Pancreas (tissue), 10 donors: ENCODE measurements around the gene FIBCD1. TPM values are rescaled to one million over a fixed set of nuclear protein-coding genes. Genes with fewer than 3 reads are reported as not detected.

Experiments used
- ATAC-seq, 4 donors: fragments of 200-7000 bp; cut with Tn5 transposase; one replicate each; pipeline versions ENCODE4 v1.8.0 to v1.9.1; 2020; ENCODE audit warnings: mild to moderate bottlenecking in 4 of 4, moderate library complexity in 4 of 4
- DNase-seq, 6 donors: peaks; one replicate each; pipeline ENCODE4 v3.0.0-alpha.2; 2020
- FAIRE-seq: peaks from 2 replicates; lab custom pipeline; 2012; peaks lifted over from hg19 to GRCh38; lab: Jason Lieb, UNC
- H3K27ac ChIP-seq, 4 donors: fragments of 200-600 bp; sonication (generic); 1 replicate in 3 of 4; 2 replicates in 1 of 4; pipeline versions ENCODE4 v1.5.0 to v1.8.0; 2020
- H3K27me3 ChIP-seq, 4 donors: fragments of 200-600 bp; one replicate each; pipeline ENCODE4 v1.8.0; 2021
- H3K36me3 ChIP-seq, 3 donors: fragments of 200-600 bp; sonication (generic) in 1 of 3; one replicate each; pipeline versions ENCODE4 v1.5.0 to v1.8.0; 2020 to 2021
- H3K4me1 ChIP-seq, 3 donors: fragments of 200-600 bp; one replicate each; pipeline ENCODE4 v1.8.0; 2021
- H3K4me3 ChIP-seq, 4 donors: fragments of 200-600 bp; sonication (generic) in 2 of 4; one replicate each; pipeline versions ENCODE4 v1.5.0 to v1.8.0; 2020 to 2021
- H3K9me3 ChIP-seq, 4 donors: fragments of 200-600 bp; one replicate each; pipeline ENCODE4 v1.8.0; 2021
- WGBS, 2 donors: extraction: QIAGEN DNeasy Blood & Tissue Kit; methylation state at CpG; one replicate each; pipeline ENCODE4 v1.1.7; 2013; 5-methylcytosine and 5-hydroxymethylcytosine counted together
- intact Hi-C, 3 donors: fragments of 100-400 bp; cut with DNase I; formaldehyde crosslinking; loops; one replicate each; pipeline versions ENCODE4 v1.11.1 to v1.14.2; 2022
- polyA plus RNA-seq, 2 donors: library from polyadenylated mRNA; stranded (reverse); fragments of 200-250 nt; gene quantifications; one replicate each; pipeline ENCODE4 v1.2.3, GENCODE V29; 2013
- total RNA-seq, 6 donors: library from RNA; stranded (reverse); fragmentation: NEBNext Ultra II Directional in 4 of 6; extraction: Animal tissue kit (Norgen Biotek cat#: 25700) in 4 of 6; gene quantifications; one replicate each; pipeline versions ENCODE4 v1.2.1 to v1.2.4, GENCODE V29; 2021 to 2023
- TF ChIP-seq, protein P1 (sequence below), 4 donors: fragments of 200-600 bp; sonication (generic) in 3 of 4; IDR thresholded peaks; one replicate each; pipeline versions ENCODE4 v1.5.0 to v1.8.0; 2021; ENCODE audit warnings: antibody characterized with exemption in 4 of 4
- donor health status: healthy with polysubstance abuse.
- donor health status: DM: no; HTN: no; CAD: no; lungs with moderate emphysema.
- donor health status: DM: no; HTN: no; CAD: no.
- donor health status: control.
- donor health status: control.
- donor health status: Bipolar disorder and iron deficiency.
- donor health status: DM: yes; HTN: yes; CAD: no.
- donor health status: DM: no; HTN: no; CAD: no.
- donor health status: DM: no; HTN: no; CAD: no.
- donor health status: DM: yes; HTN: yes; CAD: no.

The FIBCD1 gene
- total and polyA plus RNA-seq, 8 donors: 0.47 TPM; not detected in 7

DNA sequence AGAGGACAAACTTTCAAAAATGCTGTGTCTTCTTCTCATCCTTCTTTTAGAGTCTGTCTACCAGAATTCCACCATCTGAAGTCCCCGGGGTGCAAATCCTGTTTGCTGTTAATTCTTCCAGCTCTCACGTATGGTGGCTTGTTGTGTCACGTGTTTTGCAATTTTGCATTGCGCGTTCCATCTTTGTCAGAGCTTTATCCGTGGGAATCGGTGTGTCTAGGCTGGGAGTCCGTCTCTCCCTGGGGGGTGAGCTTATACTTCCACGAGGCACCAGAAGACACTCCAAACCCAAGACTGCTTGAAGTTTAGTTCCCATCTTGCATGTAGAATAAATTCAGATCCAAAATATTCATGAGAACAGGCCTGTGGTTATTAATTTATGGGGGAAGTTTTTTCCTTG is 6.1 kb upstream of the FIBCD1 start:
- peaks cover 0 to 12% (median 5%) of the 10 kb centered on the region in 4 donors for H3K27me3 ChIP-seq
- no peak for DNase-seq
- FAIRE-seq: no peak
- no peaks in the 10 kb centered on the region for H3K4me1 ChIP-seq
- WGBS, 2 donors: 74 to 80% methylated on average over 9 of the region's 9 CpGs
- no peaks in the 10 kb centered on the region for H3K36me3 ChIP-seq
- TF ChIP-seq, protein P1, sequence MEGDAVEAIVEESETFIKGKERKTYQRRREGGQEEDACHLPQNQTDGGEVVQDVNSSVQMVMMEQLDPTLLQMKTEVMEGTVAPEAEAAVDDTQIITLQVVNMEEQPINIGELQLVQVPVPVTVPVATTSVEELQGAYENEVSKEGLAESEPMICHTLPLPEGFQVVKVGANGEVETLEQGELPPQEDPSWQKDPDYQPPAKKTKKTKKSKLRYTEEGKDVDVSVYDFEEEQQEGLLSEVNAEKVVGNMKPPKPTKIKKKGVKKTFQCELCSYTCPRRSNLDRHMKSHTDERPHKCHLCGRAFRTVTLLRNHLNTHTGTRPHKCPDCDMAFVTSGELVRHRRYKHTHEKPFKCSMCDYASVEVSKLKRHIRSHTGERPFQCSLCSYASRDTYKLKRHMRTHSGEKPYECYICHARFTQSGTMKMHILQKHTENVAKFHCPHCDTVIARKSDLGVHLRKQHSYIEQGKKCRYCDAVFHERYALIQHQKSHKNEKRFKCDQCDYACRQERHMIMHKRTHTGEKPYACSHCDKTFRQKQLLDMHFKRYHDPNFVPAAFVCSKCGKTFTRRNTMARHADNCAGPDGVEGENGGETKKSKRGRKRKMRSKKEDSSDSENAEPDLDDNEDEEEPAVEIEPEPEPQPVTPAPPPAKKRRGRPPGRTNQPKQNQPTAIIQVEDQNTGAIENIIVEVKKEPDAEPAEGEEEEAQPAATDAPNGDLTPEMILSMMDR (IDR thresholded peaks at IDR 0.05): no peak
- no peaks in the 10 kb centered on the region for H3K9me3 ChIP-seq
- H3K4me3 ChIP-seq: no peak overlapping the region
- ATAC-seq: no peak
- no peak overlapping the region for H3K27ac ChIP-seq
- intact Hi-C loops: no loop called here

- peaks cover 0 to 12% (median 6%) of the 10 kb centered on the region in 4 donors for H3K27me3 ChIP-seq
- H3K9me3 ChIP-seq: no peaks in the 10 kb centered on the region
- 22 to 23% methylated on average over 3 of the region's 3 CpGs for WGBS, 2 donors
- no peak for ATAC-seq
- H3K36me3 ChIP-seq: no peaks in the 10 kb centered on the region
- no peak overlapping the region for H3K27ac ChIP-seq
- FAIRE-seq: no peak
- peaks cover 0 to under 1% (median 0%) of the 10 kb centered on the region in 3 donors for H3K4me1 ChIP-seq
- intact Hi-C loops: loop anchor here in 1 of 3 donors (5.0 kb wide), 2 partner anchors 77 to 232 kb away; no protein-coding TSS in a partner anchor
- no peak overlapping the region for H3K4me3 ChIP-seq
- no peak for DNase-seq
- TF ChIP-seq, protein P1 (IDR thresholded peaks at IDR 0.05): no peak
These were observed 5.5 kb upstream of the FIBCD1 start for GRCh38 chr9:130944510-130945058.

DNA sequence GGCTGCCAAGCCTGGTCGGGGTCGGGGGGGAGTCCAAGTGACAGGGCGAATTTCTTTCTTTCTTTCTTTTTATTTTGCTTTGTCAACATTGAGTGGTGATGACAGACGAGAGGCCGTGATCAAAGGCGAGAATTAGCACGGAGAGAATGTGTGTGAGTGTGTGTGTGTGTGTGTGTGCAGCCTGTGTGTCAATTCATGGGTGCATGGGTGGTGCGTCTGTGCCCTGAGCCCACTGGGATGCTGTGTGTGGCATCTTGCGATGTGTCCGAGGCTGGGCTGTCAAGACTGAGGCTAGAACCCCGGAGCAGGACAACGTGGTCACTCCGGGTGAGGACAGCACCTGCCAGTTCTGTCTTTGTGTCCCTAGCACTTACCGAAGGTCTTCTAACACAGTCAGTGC is 4.7 kb upstream of the FIBCD1 start:
- no peak for DNase-seq
- H3K4me1 ChIP-seq: peaks cover 0 to 7% (median 3%) of the 10 kb centered on the region in 3 donors
- no peak overlapping the region for H3K27ac ChIP-seq
- ATAC-seq: no peak
- 17 to 20% methylated on average over 14 of the region's 14 CpGs for WGBS, 2 donors
- H3K9me3 ChIP-seq: no peaks in the 10 kb centered on the region
- H3K36me3 ChIP-seq: no peaks in the 10 kb centered on the region
- peaks cover 0 to 16% (median 6%) of the 10 kb centered on the region in 4 donors for H3K27me3 ChIP-seq
- TF ChIP-seq, protein P1 (IDR thresholded peaks at IDR 0.05): no peak
- intact Hi-C loops: loop anchor here in 1 of 3 donors (5.0 kb wide), 2 partner anchors 76 to 231 kb away; no protein-coding TSS in a partner anchor
- H3K4me3 ChIP-seq: no peak overlapping the region
- FAIRE-seq: no peak

GRCh38 chr9:130943221-130943620 is 4.2 kb upstream of the FIBCD1 start:
- no peak for DNase-seq
- TF ChIP-seq, protein P1 (IDR thresholded peaks at IDR 0.05): no peak
- H3K27me3 ChIP-seq: peaks cover 0 to 18% (median 6%) of the 10 kb centered on the region in 4 donors
- WGBS, 2 donors: 40 to 44% methylated on average over 13 of the region's 13 CpGs
- peaks cover 2 to 7% (median 3%) of the 10 kb centered on the region in 3 donors for H3K4me1 ChIP-seq
- intact Hi-C loops: loop anchor here in 1 of 3 donors (5.0 kb wide), 2 partner anchors 76 to 231 kb away; no protein-coding TSS in a partner anchor
- H3K9me3 ChIP-seq: no peaks in the 10 kb centered on the region
- H3K27ac ChIP-seq: no peak overlapping the region
- no peak for FAIRE-seq
- no peaks in the 10 kb centered on the region for H3K36me3 ChIP-seq
- ATAC-seq: no peak
- no peak overlapping the region for H3K4me3 ChIP-seq

- intact Hi-C loops: loop anchor here in 1 of 3 donors (5.0 kb wide), 2 partner anchors 75 to 230 kb away; no protein-coding TSS in a partner anchor
- Histone ChIP-seq H3K27me3 (peaks cover 0 to 23% (median 10%) of the 10 kb centered on the region in 4 donors), H3K9me3 (no peaks in the 10 kb centered on the region)
These were observed 3.6 kb upstream of the FIBCD1 start for GRCh38 chr9:130942679-130943078.

More at GRCh38 chr9:130942679-130943078, 3.6 kb upstream of the FIBCD1 start:
- TF ChIP-seq, protein P1 (IDR thresholded peaks at IDR 0.05): no peak
- DNase-seq: no peak
- Histone ChIP-seq H3K4me3 (no peak overlapping the region), H3K4me1 (peaks cover 3 to 7% (median 4%) of the 10 kb centered on the region in 3 donors), H3K27ac (no peak overlapping the region), H3K36me3 (no peaks in the 10 kb centered on the region)
- WGBS, 2 donors: 42 to 54% methylated on average over 10 of the region's 10 CpGs
- FAIRE-seq: no peak
- ATAC-seq: no peak
